ENCODE data around the gene DLX1.

DNA sequence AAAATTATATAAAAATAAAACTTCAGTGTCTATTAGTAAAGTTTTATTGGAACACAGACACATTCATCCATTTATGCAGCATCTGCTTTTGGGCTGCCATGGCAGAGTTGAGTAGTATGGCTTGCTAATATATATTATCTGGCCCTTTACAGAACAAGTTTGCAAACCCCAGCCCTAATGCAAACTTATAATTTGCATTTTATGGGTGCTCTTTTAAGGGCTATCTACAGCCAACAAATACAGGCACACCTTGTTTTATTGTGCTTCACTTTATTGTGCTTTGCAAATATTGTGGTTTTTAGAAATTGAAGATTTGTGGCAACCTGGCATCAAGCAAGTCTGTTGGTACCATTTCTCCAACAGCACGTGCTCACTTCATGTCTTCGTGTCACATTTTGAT lies 52.6 kb downstream of the DLX1 start:
- TF ChIP-seq ZNF707 (tag by site-specific recombination; IDR thresholded peaks at IDR 0.05) = no peak
- TF ChIP-seq, protein P1, sequence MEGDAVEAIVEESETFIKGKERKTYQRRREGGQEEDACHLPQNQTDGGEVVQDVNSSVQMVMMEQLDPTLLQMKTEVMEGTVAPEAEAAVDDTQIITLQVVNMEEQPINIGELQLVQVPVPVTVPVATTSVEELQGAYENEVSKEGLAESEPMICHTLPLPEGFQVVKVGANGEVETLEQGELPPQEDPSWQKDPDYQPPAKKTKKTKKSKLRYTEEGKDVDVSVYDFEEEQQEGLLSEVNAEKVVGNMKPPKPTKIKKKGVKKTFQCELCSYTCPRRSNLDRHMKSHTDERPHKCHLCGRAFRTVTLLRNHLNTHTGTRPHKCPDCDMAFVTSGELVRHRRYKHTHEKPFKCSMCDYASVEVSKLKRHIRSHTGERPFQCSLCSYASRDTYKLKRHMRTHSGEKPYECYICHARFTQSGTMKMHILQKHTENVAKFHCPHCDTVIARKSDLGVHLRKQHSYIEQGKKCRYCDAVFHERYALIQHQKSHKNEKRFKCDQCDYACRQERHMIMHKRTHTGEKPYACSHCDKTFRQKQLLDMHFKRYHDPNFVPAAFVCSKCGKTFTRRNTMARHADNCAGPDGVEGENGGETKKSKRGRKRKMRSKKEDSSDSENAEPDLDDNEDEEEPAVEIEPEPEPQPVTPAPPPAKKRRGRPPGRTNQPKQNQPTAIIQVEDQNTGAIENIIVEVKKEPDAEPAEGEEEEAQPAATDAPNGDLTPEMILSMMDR (tag by site-specific recombination; IDR thresholded peaks at IDR 0.05) = no peak
- TF ChIP-seq PRDM1 (tag by site-specific recombination; IDR thresholded peaks at IDR 0.05) = no peak
- TF ChIP-seq YY1 (tag by site-specific recombination; IDR thresholded peaks at IDR 0.05) = no peak
- TF ChIP-seq, protein P2, sequence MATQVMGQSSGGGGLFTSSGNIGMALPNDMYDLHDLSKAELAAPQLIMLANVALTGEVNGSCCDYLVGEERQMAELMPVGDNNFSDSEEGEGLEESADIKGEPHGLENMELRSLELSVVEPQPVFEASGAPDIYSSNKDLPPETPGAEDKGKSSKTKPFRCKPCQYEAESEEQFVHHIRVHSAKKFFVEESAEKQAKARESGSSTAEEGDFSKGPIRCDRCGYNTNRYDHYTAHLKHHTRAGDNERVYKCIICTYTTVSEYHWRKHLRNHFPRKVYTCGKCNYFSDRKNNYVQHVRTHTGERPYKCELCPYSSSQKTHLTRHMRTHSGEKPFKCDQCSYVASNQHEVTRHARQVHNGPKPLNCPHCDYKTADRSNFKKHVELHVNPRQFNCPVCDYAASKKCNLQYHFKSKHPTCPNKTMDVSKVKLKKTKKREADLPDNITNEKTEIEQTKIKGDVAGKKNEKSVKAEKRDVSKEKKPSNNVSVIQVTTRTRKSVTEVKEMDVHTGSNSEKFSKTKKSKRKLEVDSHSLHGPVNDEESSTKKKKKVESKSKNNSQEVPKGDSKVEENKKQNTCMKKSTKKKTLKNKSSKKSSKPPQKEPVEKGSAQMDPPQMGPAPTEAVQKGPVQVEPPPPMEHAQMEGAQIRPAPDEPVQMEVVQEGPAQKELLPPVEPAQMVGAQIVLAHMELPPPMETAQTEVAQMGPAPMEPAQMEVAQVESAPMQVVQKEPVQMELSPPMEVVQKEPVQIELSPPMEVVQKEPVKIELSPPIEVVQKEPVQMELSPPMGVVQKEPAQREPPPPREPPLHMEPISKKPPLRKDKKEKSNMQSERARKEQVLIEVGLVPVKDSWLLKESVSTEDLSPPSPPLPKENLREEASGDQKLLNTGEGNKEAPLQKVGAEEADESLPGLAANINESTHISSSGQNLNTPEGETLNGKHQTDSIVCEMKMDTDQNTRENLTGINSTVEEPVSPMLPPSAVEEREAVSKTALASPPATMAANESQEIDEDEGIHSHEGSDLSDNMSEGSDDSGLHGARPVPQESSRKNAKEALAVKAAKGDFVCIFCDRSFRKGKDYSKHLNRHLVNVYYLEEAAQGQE (tag by site-specific recombination; IDR thresholded peaks at IDR 0.05) = no peak
- TF ChIP-seq ZNF626 (tag by site-specific recombination; IDR thresholded peaks at IDR 0.05) = no peak
- no peak for TF ChIP-seq PRDM4 (tag by site-specific recombination; IDR thresholded peaks at IDR 0.05)
- TF ChIP-seq ZNF629 (tag by site-specific recombination; IDR thresholded peaks at IDR 0.05) = no peak
- no peak for TF ChIP-seq BCL11A (tag by site-specific recombination; IDR thresholded peaks at IDR 0.05; ENCODE audit: low read depth)
- no peak for TF ChIP-seq ZBTB7A (tag by site-specific recombination; IDR thresholded peaks at IDR 0.05; ENCODE audit: low read depth)
- TF ChIP-seq TCF7L2 (IDR thresholded peaks at IDR 0.05; ENCODE audit: borderline replicate concordance, low read depth, low read length) = no peak
- TF ChIP-seq ZNF175 (tag by site-specific recombination; IDR thresholded peaks at IDR 0.05) = no peak
- TF ChIP-seq ZNF239 (tag by site-specific recombination; IDR thresholded peaks at IDR 0.05) = no peak
- TF ChIP-seq, protein P3, sequence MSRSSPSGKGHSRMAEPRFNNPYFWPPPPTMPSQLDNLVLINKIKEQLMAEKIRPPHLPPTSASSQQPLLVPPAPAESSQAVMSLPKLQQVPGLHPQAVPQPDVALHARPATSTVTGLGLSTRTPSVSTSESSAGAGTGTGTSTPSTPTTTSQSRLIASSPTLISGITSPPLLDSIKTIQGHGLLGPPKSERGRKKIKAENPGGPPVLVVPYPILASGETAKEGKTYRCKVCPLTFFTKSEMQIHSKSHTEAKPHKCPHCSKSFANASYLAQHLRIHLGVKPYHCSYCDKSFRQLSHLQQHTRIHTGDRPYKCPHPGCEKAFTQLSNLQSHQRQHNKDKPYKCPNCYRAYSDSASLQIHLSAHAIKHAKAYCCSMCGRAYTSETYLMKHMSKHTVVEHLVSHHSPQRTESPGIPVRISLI (tag by site-specific recombination; IDR thresholded peaks at IDR 0.05) = no peak
